Karpas-422 (cell line): Measurements from ENCODE around the gene TTYH2. TPM values are rescaled to one million over a fixed set of nuclear protein-coding genes. Genes with fewer than 3 reads are reported as not detected.

ENCODE experiments used
- DNase-seq: peaks from one replicate; pipeline ENCODE4 v3.0.0-alpha.2; 2015
- H2AFZ ChIP-seq: fragments of 200-600 bp; sonication (generic); 2 replicates; pipeline ENCODE4 v1.6.1; 2014; ENCODE audit warnings: antibody characterized with exemption, low read length, mixed read lengths
- H3K27ac ChIP-seq: fragments of 200-600 bp; sonication (generic); 2 replicates; pipeline ENCODE4 v1.5.1; 2014; ENCODE audit warnings: mild to moderate bottlenecking, low read length, moderate library complexity
- H3K27me3 ChIP-seq: fragments of 200-600 bp; sonication (generic); 2 replicates; pipeline ENCODE4 v1.6.1; 2014; ENCODE audit warnings: low read length, mixed read lengths
- H3K36me3 ChIP-seq: fragments of 200-600 bp; sonication (generic); 2 replicates; pipeline ENCODE4 v1.6.1; 2014; ENCODE audit warnings: low read length, mixed read lengths; ENCODE audit not compliant: insufficient read depth
- H3K4me1 ChIP-seq: fragments of 200-600 bp; sonication (generic); 2 replicates; pipeline ENCODE4 v1.6.1; 2014; ENCODE audit warnings: mild to moderate bottlenecking, low read length, mixed read lengths
- H3K4me2 ChIP-seq: fragments of 200-600 bp; sonication (generic); 2 replicates; pipeline ENCODE4 v1.6.1; 2014; ENCODE audit warnings: low read length, low read depth, mild to moderate bottlenecking; ENCODE audit not compliant: poor library complexity, severe bottlenecking
- H3K4me3 ChIP-seq: fragments of 200-600 bp; sonication (generic); 2 replicates; pipeline ENCODE4 v1.5.1; 2014; ENCODE audit warnings: mild to moderate bottlenecking, antibody characterized with exemption, low read length, mixed read lengths
- H3K79me2 ChIP-seq: fragments of 200-600 bp; sonication (generic); 2 replicates; pipeline ENCODE4 v1.6.1; 2014; ENCODE audit warnings: mild to moderate bottlenecking, low read length, mixed read lengths
- H3K9ac ChIP-seq: fragments of 200-600 bp; sonication (generic); 2 replicates; pipeline ENCODE4 v1.6.0; 2014; ENCODE audit warnings: low read length
- H3K9me2 ChIP-seq: fragments of 200-600 bp; sonication (generic), shearing (Covaris generic); replicated peaks from 2 replicates; pipeline ENCODE4 v1.6.0; 2014; ENCODE audit warnings: mild to moderate bottlenecking, low read length, moderate library complexity; ENCODE audit not compliant: insufficient read depth
- H3K9me3 ChIP-seq: fragments of 300-700, 200-600 bp; sonication (generic); 2 replicates; pipeline ENCODE4 v1.6.1; 2014; ENCODE audit warnings: low read length, mixed read lengths
- H4K20me1 ChIP-seq: fragments of 200-600 bp; sonication (generic); 2 replicates; pipeline ENCODE4 v1.6.1; 2014; ENCODE audit warnings: mild to moderate bottlenecking, antibody characterized with exemption, low read length, low read depth; ENCODE audit not compliant: insufficient read depth
- total RNA-seq: library from RNA; depleted of rRNA; stranded (reverse); fragments of >200 nt; shearing (Covaris generic); gene quantifications from 2 replicates; pipeline ENCODE4 v1.2.3, GENCODE V29; 2014; ENCODE audit warnings: low replicate concordance

Gene TTYH2
- total RNA-seq, 1 experiment from 2014 or later: not detected

- Histone ChIP-seq H3K27me3 (no peaks in the 10 kb centered on the region), H3K79me2 (no peaks in the 10 kb centered on the region), H2AFZ (no peak overlapping the region), H3K4me1 (no peaks in the 10 kb centered on the region), H3K27ac (no peak overlapping the region), H3K4me2 (no peak overlapping the region), H3K36me3 (no peaks in the 10 kb centered on the region), H3K9me3 (no peaks in the 10 kb centered on the region), H3K9ac (no peak overlapping the region), H3K4me3 (no peak overlapping the region), H4K20me1 (no peaks in the 10 kb centered on the region), H3K9me2 (no peaks in the 10 kb centered on the region)
- no peak for DNase-seq
Observed at GRCh38 chr17:74249590-74250270, 36.4 kb downstream of the TTYH2 start.

GRCh38 chr17:74250324-74250995 is 37.1 kb downstream of the TTYH2 start:
- H3K4me3 ChIP-seq: no peak overlapping the region
- H4K20me1 ChIP-seq: no peaks in the 10 kb centered on the region
- no peaks in the 10 kb centered on the region for H3K36me3 ChIP-seq
- DNase-seq: no peak
- H3K27me3 ChIP-seq: no peaks in the 10 kb centered on the region
- no peak overlapping the region for H3K27ac ChIP-seq
- no peak overlapping the region for H3K9ac ChIP-seq
- H3K4me1 ChIP-seq: no peaks in the 10 kb centered on the region
- H2AFZ ChIP-seq: no peak overlapping the region
- no peak overlapping the region for H3K4me2 ChIP-seq
- H3K79me2 ChIP-seq: no peaks in the 10 kb centered on the region
- no peaks in the 10 kb centered on the region for H3K9me3 ChIP-seq
- H3K9me2 ChIP-seq: no peaks in the 10 kb centered on the region

- H3K4me2 ChIP-seq: no peak overlapping the region
- no peak overlapping the region for H2AFZ ChIP-seq
- no peaks in the 10 kb centered on the region for H3K36me3 ChIP-seq
- no peak overlapping the region for H3K27ac ChIP-seq
- H3K9ac ChIP-seq: no peak overlapping the region
- H3K9me2 ChIP-seq: no peaks in the 10 kb centered on the region
- H4K20me1 ChIP-seq: no peaks in the 10 kb centered on the region
- no peaks in the 10 kb centered on the region for H3K79me2 ChIP-seq
- DNase-seq: no peak
- no peaks in the 10 kb centered on the region for H3K27me3 ChIP-seq
- no peaks in the 10 kb centered on the region for H3K9me3 ChIP-seq
- no peak overlapping the region for H3K4me3 ChIP-seq
- H3K4me1 ChIP-seq: no peaks in the 10 kb centered on the region
Observed at GRCh38 chr17:74251051-74251450, 37.7 kb downstream of the TTYH2 start.

- H2AFZ ChIP-seq: no peak overlapping the region
- DNase-seq: no peak
- H3K79me2 ChIP-seq: no peaks in the 10 kb centered on the region
- H3K9me2 ChIP-seq: no peaks in the 10 kb centered on the region
- no peak overlapping the region for H3K9ac ChIP-seq
- H4K20me1 ChIP-seq: no peaks in the 10 kb centered on the region
- no peaks in the 10 kb centered on the region for H3K36me3 ChIP-seq
- no peaks in the 10 kb centered on the region for H3K9me3 ChIP-seq
- H3K4me3 ChIP-seq: no peak overlapping the region
- H3K27me3 ChIP-seq: no peaks in the 10 kb centered on the region
- H3K4me2 ChIP-seq: no peak overlapping the region
- no peaks in the 10 kb centered on the region for H3K4me1 ChIP-seq
- H3K27ac ChIP-seq: no peak overlapping the region
Observed at GRCh38 chr17:74251569-74251968, 38.2 kb downstream of the TTYH2 start.

GRCh38 chr17:74252211-74252610 is 38.8 kb downstream of the TTYH2 start:
- Histone ChIP-seq H3K9ac (no peak overlapping the region), H3K36me3 (no peaks in the 10 kb centered on the region), H3K27ac (no peak overlapping the region), H3K9me2 (no peaks in the 10 kb centered on the region), H3K9me3 (no peaks in the 10 kb centered on the region), H2AFZ (no peak overlapping the region), H3K4me1 (no peaks in the 10 kb centered on the region), H3K27me3 (no peaks in the 10 kb centered on the region), H3K4me2 (no peak overlapping the region), H3K4me3 (no peak overlapping the region), H3K79me2 (no peaks in the 10 kb centered on the region), H4K20me1 (no peaks in the 10 kb centered on the region)
- no peak for DNase-seq

GRCh38 chr17:74253036-74253435 is 39.7 kb downstream of the TTYH2 start:
- Histone ChIP-seq H3K4me2 (no peak overlapping the region), H3K4me3 (no peak overlapping the region), H2AFZ (no peak overlapping the region), H3K9me2 (no peaks in the 10 kb centered on the region), H3K79me2 (no peaks in the 10 kb centered on the region), H3K9ac (no peak overlapping the region), H3K27me3 (no peaks in the 10 kb centered on the region), H3K36me3 (no peaks in the 10 kb centered on the region), H3K27ac (no peak overlapping the region), H4K20me1 (no peaks in the 10 kb centered on the region), H3K4me1 (no peaks in the 10 kb centered on the region), H3K9me3 (no peaks in the 10 kb centered on the region)
- DNase-seq: no peak

- Histone ChIP-seq H3K4me2 (no peak overlapping the region), H3K27me3 (no peaks in the 10 kb centered on the region), H3K4me1 (no peaks in the 10 kb centered on the region), H2AFZ (no peak overlapping the region), H3K79me2 (no peaks in the 10 kb centered on the region), H3K27ac (no peak overlapping the region), H4K20me1 (no peaks in the 10 kb centered on the region), H3K4me3 (no peak overlapping the region), H3K9ac (no peak overlapping the region), H3K9me2 (no peaks in the 10 kb centered on the region), H3K36me3 (no peaks in the 10 kb centered on the region), H3K9me3 (no peaks in the 10 kb centered on the region)
- DNase-seq: no peak
Observed at GRCh38 chr17:74257311-74257710, 43.9 kb downstream of the TTYH2 start.

GRCh38 chr17:74259667-74260524 is 46.5 kb downstream of the TTYH2 start:
- no peaks in the 10 kb centered on the region for H3K9me2 ChIP-seq
- no peaks in the 10 kb centered on the region for H3K79me2 ChIP-seq
- H3K9ac ChIP-seq: no peak overlapping the region

More at GRCh38 chr17:74259667-74260524, 46.5 kb downstream of the TTYH2 start:
- no peak overlapping the region for H2AFZ ChIP-seq
- no peak overlapping the region for H3K4me2 ChIP-seq
- H3K27ac ChIP-seq: no peak overlapping the region
- no peak overlapping the region for H3K4me3 ChIP-seq
- H3K9me3 ChIP-seq: no peaks in the 10 kb centered on the region
- no peaks in the 10 kb centered on the region for H4K20me1 ChIP-seq
- no peaks in the 10 kb centered on the region for H3K36me3 ChIP-seq
- H3K4me1 ChIP-seq: no peaks in the 10 kb centered on the region
- DNase-seq: no peak
- no peaks in the 10 kb centered on the region for H3K27me3 ChIP-seq
